LNCaP clone FGC (cell line): ENCODE data around the gene TBL1X.

Experiments
- DNase-seq: peaks from one replicate; pipeline ENCODE4 v3.0.0-alpha.2; 2011; ENCODE audit warnings: low read depth
- H3K4me3 ChIP-seq: 2 replicates; pipeline ENCODE4 v1.5.1; 2011; ENCODE audit warnings: mild to moderate bottlenecking, low read depth, low read length, control low read depth
- TF ChIP-seq, protein P1 (sequence below): IDR thresholded peaks from 2 replicates; pipeline ENCODE4 v1.5.1; 2012; ENCODE audit warnings: mild to moderate bottlenecking; ENCODE audit not compliant: control insufficient read depth, insufficient read depth; ENCODE audit errors: extremely low read depth

TBL1X gene

GRCh38 chrX:9651737-9652136 is 186.9 kb downstream of the TBL1X start:
- no peak overlapping the region for H3K4me3 ChIP-seq
- TF ChIP-seq, protein P1, sequence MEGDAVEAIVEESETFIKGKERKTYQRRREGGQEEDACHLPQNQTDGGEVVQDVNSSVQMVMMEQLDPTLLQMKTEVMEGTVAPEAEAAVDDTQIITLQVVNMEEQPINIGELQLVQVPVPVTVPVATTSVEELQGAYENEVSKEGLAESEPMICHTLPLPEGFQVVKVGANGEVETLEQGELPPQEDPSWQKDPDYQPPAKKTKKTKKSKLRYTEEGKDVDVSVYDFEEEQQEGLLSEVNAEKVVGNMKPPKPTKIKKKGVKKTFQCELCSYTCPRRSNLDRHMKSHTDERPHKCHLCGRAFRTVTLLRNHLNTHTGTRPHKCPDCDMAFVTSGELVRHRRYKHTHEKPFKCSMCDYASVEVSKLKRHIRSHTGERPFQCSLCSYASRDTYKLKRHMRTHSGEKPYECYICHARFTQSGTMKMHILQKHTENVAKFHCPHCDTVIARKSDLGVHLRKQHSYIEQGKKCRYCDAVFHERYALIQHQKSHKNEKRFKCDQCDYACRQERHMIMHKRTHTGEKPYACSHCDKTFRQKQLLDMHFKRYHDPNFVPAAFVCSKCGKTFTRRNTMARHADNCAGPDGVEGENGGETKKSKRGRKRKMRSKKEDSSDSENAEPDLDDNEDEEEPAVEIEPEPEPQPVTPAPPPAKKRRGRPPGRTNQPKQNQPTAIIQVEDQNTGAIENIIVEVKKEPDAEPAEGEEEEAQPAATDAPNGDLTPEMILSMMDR = no peak
- DNase-seq = no peak

DNA sequence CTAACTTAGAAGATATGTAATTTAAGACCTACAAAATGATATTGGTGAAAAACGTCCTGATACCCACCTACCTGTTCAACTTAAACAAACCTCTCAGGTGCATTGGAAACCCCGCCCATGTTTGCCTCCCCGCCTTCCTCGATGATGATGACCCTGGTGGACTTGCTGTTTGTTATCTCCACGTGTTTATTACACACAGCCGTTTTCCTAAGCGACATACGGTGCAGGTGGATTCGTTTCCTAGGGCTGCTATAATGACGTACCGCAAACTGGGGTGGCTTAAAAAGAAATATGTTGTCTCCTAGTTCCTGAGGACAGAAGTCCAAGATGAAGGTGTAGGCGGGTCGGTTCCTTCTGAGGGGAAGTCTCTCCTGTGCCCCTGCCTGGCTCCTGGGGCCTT is 190.1 kb downstream of the TBL1X start:
- DNase-seq = no peak
- TF ChIP-seq, protein P1 = no peak
- no peak overlapping the region for H3K4me3 ChIP-seq

GRCh38 chrX:9656277-9656676 is 191.4 kb downstream of the TBL1X start:
- TF ChIP-seq, protein P1 = no peak
- no peak overlapping the region for H3K4me3 ChIP-seq
- no peak for DNase-seq

- DNase-seq = no peak
- no peak overlapping the region for H3K4me3 ChIP-seq
- TF ChIP-seq, protein P1 = no peak
Observed at GRCh38 chrX:9656871-9657270, 192.0 kb downstream of the TBL1X start.

- TF ChIP-seq, protein P1 = no peak
- no peak for DNase-seq
Observed at GRCh38 chrX:9657590-9658256, 192.9 kb downstream of the TBL1X start.

GRCh38 chrX:9658409-9658808 is 193.6 kb downstream of the TBL1X start:
- no peak overlapping the region for H3K4me3 ChIP-seq
- DNase-seq = no peak
- TF ChIP-seq, protein P1 = no peak

More at GRCh38 chrX:9657590-9658256, 192.9 kb downstream of the TBL1X start:
- no peak overlapping the region for H3K4me3 ChIP-seq
